HG03039 (cell line): ENCODE measurements around the gene TXNDC2.
"Not testable (repeated sequence)": the region's sequence is repeated elsewhere in the genome, so short reads cannot be mapped to it uniquely, and the experiment has no call there.

Experiments used
- ATAC-seq: cut with Tn5 transposase; IDR thresholded peaks from one replicate; pipeline ENCODE4 v1.9.1; 2021; ENCODE audit warnings: mild to moderate bottlenecking, moderate library complexity; ENCODE audit not compliant: unreplicated experiment

TXNDC2 gene

GRCh38 chr18:9878783-9879242 lies 7.0 kb upstream of the TXNDC2 start:
- ATAC-seq, result no peak

GRCh38 chr18:9884090-9884489 lies 1.7 kb upstream of the TXNDC2 start:
- ATAC-seq, result no peak

- no peak for ATAC-seq
These were observed 1.1 kb upstream of the TXNDC2 start for GRCh38 chr18:9884532-9885140.

- ATAC-seq, result no peak
These were observed 204 bp downstream of the TXNDC2 start for GRCh38 chr18:9886005-9886348.

GRCh38 chr18:9887992-9888391 lies 2.2 kb downstream of the TXNDC2 start:
- no peak for ATAC-seq

GRCh38 chr18:9890196-9890595 lies 4.4 kb downstream of the TXNDC2 start:
- no peak for ATAC-seq

- no peak for ATAC-seq
These were observed 5.2 kb downstream of the TXNDC2 start for GRCh38 chr18:9890957-9891356.

GRCh38 chr18:9891515-9891914 lies 5.7 kb downstream of the TXNDC2 start:
- ATAC-seq, result not testable (repeated sequence)

- ATAC-seq, result no peak
These were observed 8.8 kb downstream of the TXNDC2 start for GRCh38 chr18:9894454-9895068.

GRCh38 chr18:9897129-9897528 lies 11.4 kb downstream of the TXNDC2 start:
- no peak for ATAC-seq

- ATAC-seq, result not testable (repeated sequence)
These were observed 12.1 kb downstream of the TXNDC2 start for GRCh38 chr18:9897787-9898291.

- no peak for ATAC-seq
These were observed 13.2 kb downstream of the TXNDC2 start for GRCh38 chr18:9898792-9899549.

- not testable (repeated sequence) for ATAC-seq
These were observed 13.8 kb downstream of the TXNDC2 start for GRCh38 chr18:9899550-9899930.

- no peak for ATAC-seq
These were observed 14.9 kb downstream of the TXNDC2 start for GRCh38 chr18:9900699-9901098.

GRCh38 chr18:9901377-9901776 lies 15.6 kb downstream of the TXNDC2 start:
- ATAC-seq, result no peak

- not testable (repeated sequence) for ATAC-seq
These were observed 16.5 kb downstream of the TXNDC2 start for GRCh38 chr18:9902264-9902663.

GRCh38 chr18:9902832-9903231 lies 17.1 kb downstream of the TXNDC2 start:
- no peak for ATAC-seq

- no peak for ATAC-seq
These were observed 19.7 kb downstream of the TXNDC2 start for GRCh38 chr18:9905401-9905922.

GRCh38 chr18:9906481-9906880 lies 20.7 kb downstream of the TXNDC2 start:
- ATAC-seq, result no peak

- ATAC-seq, result no peak
These were observed 22.1 kb downstream of the TXNDC2 start for GRCh38 chr18:9907867-9908266.

- ATAC-seq, result no peak
These were observed 24.3 kb downstream of the TXNDC2 start for GRCh38 chr18:9910071-9910470.

- ATAC-seq, result no peak
These were observed 24.9 kb downstream of the TXNDC2 start for GRCh38 chr18:9910661-9911060.
